ENCODE results near the gene CCNY.

Gene CCNY

GRCh38 chr10:35316218-35316967, 19.9 kb upstream of the CCNY start:
- TF ChIP-seq CTCF (conservative IDR thresholded peaks at IDR 0.05; ENCODE audit: low read length) (no peak), EZH2phosphoT487 (IDR thresholded peaks at IDR 0.05; ENCODE audit: borderline replicate concordance) (no peak)
- peaks cover 10% of the 10 kb centered on the region for H3K4me1 ChIP-seq (ENCODE audit: insufficient read depth, low read length, poor library complexity, severe bottlenecking)
- H3K36me3 ChIP-seq (ENCODE audit: insufficient read depth, low read length): no peaks in the 10 kb centered on the region
- H3K9me2 ChIP-seq (replicated peaks; ENCODE audit: low read depth, low read length): no peaks in the 10 kb centered on the region
- no peak overlapping the region for H2AFZ ChIP-seq (ENCODE audit: low read length)
- H3K79me2 ChIP-seq (ENCODE audit: insufficient read depth, low read length): no peaks in the 10 kb centered on the region
- H3K9me3 ChIP-seq (ENCODE audit: insufficient read depth, low read depth, low read length): no peaks in the 10 kb centered on the region
- no peaks in the 10 kb centered on the region for H3F3A ChIP-seq (ENCODE audit: low read depth)
- no peaks in the 10 kb centered on the region for H3K27me3 ChIP-seq (ENCODE audit: insufficient read depth, low read length, poor library complexity, severe bottlenecking)
- H3K9ac ChIP-seq (ENCODE audit: low read depth, low read length, poor library complexity, severe bottlenecking): no peak overlapping the region
- no peaks in the 10 kb centered on the region for H4K20me1 ChIP-seq (ENCODE audit: insufficient read depth, low read length, poor library complexity, severe bottlenecking)
- H3K4me3 ChIP-seq (ENCODE audit: low read length, poor library complexity, severe bottlenecking): no peak overlapping the region
- no peak overlapping the region for H3K4me2 ChIP-seq (ENCODE audit: low read depth, low read length, poor library complexity, severe bottlenecking)

GRCh38 chr10:35318551-35318950, 17.8 kb upstream of the CCNY start:
- Histone ChIP-seq H2AFZ (ENCODE audit: low read length) (no peak overlapping the region), H3K27me3 (ENCODE audit: insufficient read depth, low read length, poor library complexity, severe bottlenecking) (no peaks in the 10 kb centered on the region), H3K9me3 (ENCODE audit: insufficient read depth, low read depth, low read length) (no peaks in the 10 kb centered on the region), H3F3A (ENCODE audit: low read depth) (no peaks in the 10 kb centered on the region), H3K4me1 (ENCODE audit: insufficient read depth, low read length, poor library complexity, severe bottlenecking) (peaks cover 10% of the 10 kb centered on the region), H3K36me3 (ENCODE audit: insufficient read depth, low read length) (no peaks in the 10 kb centered on the region), H3K4me3 (ENCODE audit: low read length, poor library complexity, severe bottlenecking) (no peak overlapping the region), H3K4me2 (ENCODE audit: low read depth, low read length, poor library complexity, severe bottlenecking) (no peak overlapping the region), H4K20me1 (ENCODE audit: insufficient read depth, low read length, poor library complexity, severe bottlenecking) (no peaks in the 10 kb centered on the region), H3K9me2 (replicated peaks; ENCODE audit: low read depth, low read length) (no peaks in the 10 kb centered on the region), H3K79me2 (ENCODE audit: insufficient read depth, low read length) (no peaks in the 10 kb centered on the region; the same call in 1 of the 2 replicates), H3K9ac (ENCODE audit: low read depth, low read length, poor library complexity, severe bottlenecking) (no peak overlapping the region)
- TF ChIP-seq CTCF (conservative IDR thresholded peaks at IDR 0.05; ENCODE audit: low read length): no peak
- no peak for TF ChIP-seq EZH2phosphoT487 (IDR thresholded peaks at IDR 0.05; ENCODE audit: borderline replicate concordance)

- Histone ChIP-seq H3K4me1 (ENCODE audit: insufficient read depth, low read length, poor library complexity, severe bottlenecking) (peaks cover 10% of the 10 kb centered on the region), H3K9me2 (replicated peaks; ENCODE audit: low read depth, low read length) (no peaks in the 10 kb centered on the region), H3K9me3 (ENCODE audit: insufficient read depth, low read depth, low read length) (no peaks in the 10 kb centered on the region), H3K9ac (ENCODE audit: low read depth, low read length, poor library complexity, severe bottlenecking) (no peak overlapping the region), H3K27me3 (ENCODE audit: insufficient read depth, low read length, poor library complexity, severe bottlenecking) (no peaks in the 10 kb centered on the region), H3K4me3 (ENCODE audit: low read length, poor library complexity, severe bottlenecking) (no peak overlapping the region), H3K79me2 (ENCODE audit: insufficient read depth, low read length) (no peaks in the 10 kb centered on the region; the same call in 1 of the 2 replicates), H3K4me2 (ENCODE audit: low read depth, low read length, poor library complexity, severe bottlenecking) (no peak overlapping the region), H3K36me3 (ENCODE audit: insufficient read depth, low read length) (no peaks in the 10 kb centered on the region), H2AFZ (ENCODE audit: low read length) (no peak overlapping the region), H4K20me1 (ENCODE audit: insufficient read depth, low read length, poor library complexity, severe bottlenecking) (no peaks in the 10 kb centered on the region), H3F3A (ENCODE audit: low read depth) (no peaks in the 10 kb centered on the region)
- no peak for TF ChIP-seq EZH2phosphoT487 (IDR thresholded peaks at IDR 0.05; ENCODE audit: borderline replicate concordance)
- no peak for TF ChIP-seq CTCF (conservative IDR thresholded peaks at IDR 0.05; ENCODE audit: low read length)
Measured at GRCh38 chr10:35320341-35320740, 16.0 kb upstream of the CCNY start.

Data from Loucy (cell line).